ENCODE measurements around the gene C9orf78.

C9orf78 gene

DNA sequence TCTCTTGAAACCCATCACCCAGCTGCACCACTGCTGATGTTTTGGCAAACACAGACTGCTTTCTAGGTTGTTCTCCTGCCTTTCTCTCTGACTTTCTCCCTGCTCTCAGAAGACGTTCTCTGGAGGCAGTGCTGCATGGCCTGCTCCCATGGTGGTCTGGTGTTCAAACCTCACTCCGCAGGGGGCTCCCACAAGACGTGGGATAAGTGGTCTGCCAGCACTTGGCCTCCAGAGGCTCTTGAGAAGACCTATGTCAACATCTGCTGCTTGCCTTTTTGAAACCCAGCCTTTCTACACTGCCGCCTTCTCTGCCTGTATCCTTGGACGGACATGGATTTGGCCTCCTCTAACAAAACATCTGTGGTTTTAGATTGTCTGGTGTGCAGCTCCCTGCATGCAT is 16.7 kb upstream of the C9orf78 start:
- H3K4me1 ChIP-seq (ENCODE audit: low read length), result no peaks in the 10 kb centered on the region
- no peaks in the 10 kb centered on the region for H3K27me3 ChIP-seq (replicated peaks; ENCODE audit: insufficient read depth, low read length)
- H3K9ac ChIP-seq (ENCODE audit: low read length), result no peak overlapping the region
- no peak overlapping the region for H3K27ac ChIP-seq (ENCODE audit: low read length)
- no peaks in the 10 kb centered on the region for H3K9me3 ChIP-seq (replicated peaks; ENCODE audit: insufficient read depth, low read length)
- H3K4me3 ChIP-seq (ENCODE audit: low read length), result no peak overlapping the region
- DNase-seq, result no peak
- H3K36me3 ChIP-seq (replicated peaks; ENCODE audit: insufficient read depth, low read length), result no peaks in the 10 kb centered on the region
- H3F3A ChIP-seq (ENCODE audit: insufficient read depth, low read length), result no peaks in the 10 kb centered on the region
- no peaks in the 10 kb centered on the region for H3K79me2 ChIP-seq (ENCODE audit: low read length)
- no peaks in the 10 kb centered on the region for H4K20me1 ChIP-seq (ENCODE audit: insufficient read depth, low read length)
- no peak overlapping the region for H2AFZ ChIP-seq (ENCODE audit: low read length)
- H3K4me2 ChIP-seq (ENCODE audit: low read depth, low read length), result no peak overlapping the region
- TF ChIP-seq CTCF (IDR thresholded peaks at IDR 0.05; ENCODE audit: low read length) (no peak), EZH2phosphoT487 (IDR thresholded peaks at IDR 0.05; ENCODE audit: low read length) (no peak), EZH2 (optimal IDR thresholded peaks at IDR 0.05; ENCODE audit: low read depth, low read length) (no peak)
- no peaks in the 10 kb centered on the region for H3K9me2 ChIP-seq (replicated peaks; ENCODE audit: insufficient read depth, low read length)

- H3K9me2 ChIP-seq (replicated peaks; ENCODE audit: insufficient read depth, low read length), result no peaks in the 10 kb centered on the region
- H4K20me1 ChIP-seq (ENCODE audit: insufficient read depth, low read length), result no peaks in the 10 kb centered on the region
- H3K4me1 ChIP-seq (ENCODE audit: low read length), result no peaks in the 10 kb centered on the region
- no peak for TF ChIP-seq EZH2phosphoT487 (IDR thresholded peaks at IDR 0.05; ENCODE audit: low read length)
- TF ChIP-seq EZH2 (optimal IDR thresholded peaks at IDR 0.05; ENCODE audit: low read depth, low read length), result no peak
- TF ChIP-seq CTCF (IDR thresholded peaks at IDR 0.05; ENCODE audit: low read length), result no peak
- no peaks in the 10 kb centered on the region for H3F3A ChIP-seq (ENCODE audit: insufficient read depth, low read length)
- no peak overlapping the region for H3K4me3 ChIP-seq (ENCODE audit: low read length)
- no peaks in the 10 kb centered on the region for H3K36me3 ChIP-seq (replicated peaks; ENCODE audit: insufficient read depth, low read length)
- no peaks in the 10 kb centered on the region for H3K9me3 ChIP-seq (replicated peaks; ENCODE audit: insufficient read depth, low read length)
- H3K4me2 ChIP-seq (ENCODE audit: low read depth, low read length), result no peak overlapping the region
- no peak overlapping the region for H2AFZ ChIP-seq (ENCODE audit: low read length)
- H3K27ac ChIP-seq (ENCODE audit: low read length), result no peak overlapping the region
- H3K27me3 ChIP-seq (replicated peaks; ENCODE audit: insufficient read depth, low read length), result no peaks in the 10 kb centered on the region
- H3K79me2 ChIP-seq (ENCODE audit: low read length), result no peaks in the 10 kb centered on the region
- no peak overlapping the region for H3K9ac ChIP-seq (ENCODE audit: low read length)
- no peak for DNase-seq
These were observed 15.9 kb upstream of the C9orf78 start for GRCh38 chr9:129850821-129851550.

DNA sequence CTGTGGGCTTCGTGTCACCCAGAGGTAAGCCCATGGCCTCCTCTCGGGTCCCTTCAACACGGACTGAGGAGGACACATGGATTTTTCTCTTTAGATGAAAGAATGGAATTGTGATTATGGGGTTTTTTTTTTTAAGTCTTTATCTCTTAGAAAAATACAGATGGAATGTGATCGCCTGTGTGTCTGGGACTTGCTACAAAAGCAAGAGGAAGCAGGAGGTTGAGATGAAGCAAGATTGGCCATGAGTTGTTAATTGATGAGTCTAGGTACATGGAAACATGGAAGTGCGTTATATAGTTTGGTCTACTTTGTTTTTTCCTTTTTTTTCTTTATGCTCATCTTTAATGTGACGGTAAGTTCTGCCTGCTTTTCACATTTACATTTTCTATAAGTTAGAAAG is 14.8 kb upstream of the C9orf78 start:
- H3K36me3 ChIP-seq (replicated peaks; ENCODE audit: insufficient read depth, low read length), result no peaks in the 10 kb centered on the region
- H3K79me2 ChIP-seq (ENCODE audit: low read length), result no peaks in the 10 kb centered on the region
- TF ChIP-seq EZH2phosphoT487 (IDR thresholded peaks at IDR 0.05; ENCODE audit: low read length) (no peak), CTCF (IDR thresholded peaks at IDR 0.05; ENCODE audit: low read length) (no peak), EZH2 (optimal IDR thresholded peaks at IDR 0.05; ENCODE audit: low read depth, low read length) (no peak)
- H3K9me2 ChIP-seq (replicated peaks; ENCODE audit: insufficient read depth, low read length), result no peaks in the 10 kb centered on the region
- H3K4me2 ChIP-seq (ENCODE audit: low read depth, low read length), result no peak overlapping the region
- no peak for DNase-seq
- no peak overlapping the region for H3K27ac ChIP-seq (ENCODE audit: low read length)
- no peaks in the 10 kb centered on the region for H3F3A ChIP-seq (ENCODE audit: insufficient read depth, low read length)
- no peaks in the 10 kb centered on the region for H3K27me3 ChIP-seq (replicated peaks; ENCODE audit: insufficient read depth, low read length)
- no peak overlapping the region for H3K4me3 ChIP-seq (ENCODE audit: low read length)
- no peak overlapping the region for H2AFZ ChIP-seq (ENCODE audit: low read length)
- no peaks in the 10 kb centered on the region for H4K20me1 ChIP-seq (ENCODE audit: insufficient read depth, low read length)
- no peaks in the 10 kb centered on the region for H3K4me1 ChIP-seq (ENCODE audit: low read length)
- no peaks in the 10 kb centered on the region for H3K9me3 ChIP-seq (replicated peaks; ENCODE audit: insufficient read depth, low read length)
- H3K9ac ChIP-seq (ENCODE audit: low read length), result no peak overlapping the region

Measured in MM.1S (cell line).